Endodermal cell (in vitro differentiated cells): ENCODE data around the gene BTBD9. TPM values are rescaled to one million over a fixed set of nuclear protein-coding genes. Genes with fewer than 3 reads are reported as not detected.
A peak's percentile ranks its signal among the peaks of the same experiment; 100 is the strongest.

Source experiments
- DNase-seq: peaks from one replicate; pipeline ENCODE4 v3.0.0-alpha.2; 2017
- H3K27ac ChIP-seq: 2 replicates; pipeline ENCODE4 v1.5.1; 2013; ENCODE audit warnings: mild to moderate bottlenecking, low read depth, low read length, moderate library complexity
- H3K27me3 ChIP-seq: 2 replicates; pipeline ENCODE4 v1.6.1; 2013; ENCODE audit warnings: mild to moderate bottlenecking, low read length, moderate library complexity; ENCODE audit not compliant: insufficient read depth, control insufficient read depth, poor library complexity, severe bottlenecking
- H3K36me3 ChIP-seq: 2 replicates; pipeline ENCODE4 v1.7.0; 2013; ENCODE audit warnings: mild to moderate bottlenecking, low read length, moderate library complexity; ENCODE audit not compliant: control insufficient read depth, insufficient read depth
- H3K4me1 ChIP-seq: one replicate; pipeline ENCODE4 v1.7.0; 2013; ENCODE audit warnings: low read length; ENCODE audit not compliant: control insufficient read depth, insufficient read depth
- H3K4me3 ChIP-seq: 2 replicates; pipeline ENCODE4 v1.5.1; 2013; ENCODE audit warnings: mild to moderate bottlenecking, low read length, moderate library complexity
- H3K9ac ChIP-seq: 2 replicates; pipeline ENCODE4 v1.6.1; 2013; ENCODE audit warnings: mild to moderate bottlenecking, low read length, moderate library complexity; ENCODE audit not compliant: poor library complexity, severe bottlenecking; ENCODE audit errors: extremely low read depth
- H3K9me3 ChIP-seq: 2 replicates; pipeline ENCODE4 v1.6.1; 2013; ENCODE audit warnings: mild to moderate bottlenecking, low read length, moderate library complexity; ENCODE audit not compliant: control insufficient read depth
- H3K27ac Mint-ChIP-seq: 2 replicates; pipeline ENCODE4 v1.8.0; 2020; ENCODE audit warnings: mixed read lengths
- H3K27me3 Mint-ChIP-seq: 2 replicates; pipeline ENCODE4 v1.8.0; 2021; ENCODE audit warnings: mild to moderate bottlenecking, mixed read lengths; ENCODE audit not compliant: insufficient read depth
- H3K36me3 Mint-ChIP-seq: 2 replicates; pipeline ENCODE4 v1.8.0; 2020; ENCODE audit warnings: low read depth, mixed read lengths
- H3K4me1 Mint-ChIP-seq: 2 replicates; pipeline ENCODE4 v1.8.0; 2020; ENCODE audit warnings: mixed read lengths
- H3K4me3 Mint-ChIP-seq: 2 replicates; pipeline ENCODE4 v1.8.0; 2020; ENCODE audit warnings: mild to moderate bottlenecking, moderate library complexity, mixed read lengths
- H3K9me3 Mint-ChIP-seq: 2 replicates; pipeline ENCODE4 v1.8.0; 2020; ENCODE audit warnings: mild to moderate bottlenecking, mixed read lengths
- CTCF ChIP-seq: fragments of 200-600 bp; sonication (generic); conservative IDR thresholded peaks from 2 replicates; pipeline ENCODE4 v1.5.0; 2021; ENCODE audit warnings: antibody characterized with exemption, mild to moderate bottlenecking
- WGBS, 2 experiments: methylation state at CpG; one replicate each; pipeline versions ENCODE4 v1.1.5 to v1.1.7; 2013; ENCODE audit warnings: missing lambda C conversion rate in 2 of 2, mixed read lengths in 1 of 2; ENCODE audit not compliant: insufficient coverage in 1 of 2, insufficient read length in 1 of 2; 5-methylcytosine and 5-hydroxymethylcytosine counted together
- total RNA-seq, 2 donors: library from RNA; stranded (reverse); fragmentation: NEBNext Ultra II Directional in 1 of 2; extraction: Animal tissue kit (Norgen Biotek cat#: 25700) in 1 of 2; gene quantifications; 2 replicates in 1 of 2; 3 replicates in 1 of 2; pipeline ENCODE4 v1.2.1, GENCODE V29; 2021

BTBD9 gene
- total RNA-seq, 2 donors from 2014 or later = 7.6 to 12.3 TPM

- no peaks in the 10 kb centered on the region for H3K36me3 ChIP-seq
- DNase-seq = no peak
- Mint-ChIP-seq H3K27ac (no peak overlapping the region), H3K27me3 (peaks cover 4% of the 10 kb centered on the region), H3K4me1 (peaks cover 43% of the 10 kb centered on the region), H3K4me3 (no peak overlapping the region), H3K36me3 (peaks cover 5% of the 10 kb centered on the region), H3K9me3 (no peaks in the 10 kb centered on the region)
- no peak overlapping the region for H3K4me3 ChIP-seq
- no peak overlapping the region for H3K9ac ChIP-seq
- peaks cover 10% of the 10 kb centered on the region for H3K4me1 ChIP-seq
- no peaks in the 10 kb centered on the region for H3K9me3 ChIP-seq
- H3K27me3 ChIP-seq = no peaks in the 10 kb centered on the region
- no peak for TF ChIP-seq CTCF
- WGBS, 2 experiments = 81 to 85% methylated on average over 9 to 15 of the region's 15 CpGs
- peak overlapping the region; percentile 66 for H3K27ac ChIP-seq
These were observed 466.9 kb downstream of the BTBD9 start for GRCh38 chr6:38172739-38173410.

GRCh38 chr6:38171997-38172738 is 467.6 kb downstream of the BTBD9 start:
- no peak overlapping the region for H3K4me3 ChIP-seq
- Mint-ChIP-seq H3K9me3 (no peaks in the 10 kb centered on the region), H3K27me3 (peaks cover 4% of the 10 kb centered on the region), H3K4me3 (no peak overlapping the region), H3K4me1 (peaks cover 36% of the 10 kb centered on the region), H3K27ac (no peak overlapping the region), H3K36me3 (peaks cover 5% of the 10 kb centered on the region)
- DNase-seq = no peak
- 85 to 87% methylated on average over 5 to 13 of the region's 13 CpGs for WGBS, 2 experiments
- no peaks in the 10 kb centered on the region for H3K36me3 ChIP-seq
- no peak overlapping the region for H3K9ac ChIP-seq
- H3K4me1 ChIP-seq = peaks cover 8% of the 10 kb centered on the region
- H3K9me3 ChIP-seq = no peaks in the 10 kb centered on the region
- H3K27ac ChIP-seq = peak overlapping the region; percentile 66
- TF ChIP-seq CTCF = no peak
- no peaks in the 10 kb centered on the region for H3K27me3 ChIP-seq

- H3K27me3 Mint-ChIP-seq = peaks cover 4% of the 10 kb centered on the region
- H3K27ac Mint-ChIP-seq = no peak overlapping the region
- no peaks in the 10 kb centered on the region for H3K36me3 ChIP-seq
- H3K9ac ChIP-seq = no peak overlapping the region
- no peak overlapping the region for H3K27ac ChIP-seq
- no peaks in the 10 kb centered on the region for H3K9me3 ChIP-seq
- no peak overlapping the region for H3K4me3 ChIP-seq
- no peak overlapping the region for H3K4me3 Mint-ChIP-seq
- H3K27me3 ChIP-seq = no peaks in the 10 kb centered on the region
- no peaks in the 10 kb centered on the region for H3K9me3 Mint-ChIP-seq
- H3K4me1 ChIP-seq = no peaks in the 10 kb centered on the region
- no peak for TF ChIP-seq CTCF
- H3K4me1 Mint-ChIP-seq = peaks cover 26% of the 10 kb centered on the region
- WGBS, 2 experiments = 90 to 97% methylated on average over 10 to 14 of the region's 14 CpGs
- no peak for DNase-seq
- peaks cover 5% of the 10 kb centered on the region for H3K36me3 Mint-ChIP-seq
These were observed 468.9 kb downstream of the BTBD9 start for GRCh38 chr6:38170666-38171355.
